HG03571 (cell line): ENCODE data around the gene KCNJ12.

Source experiments
- ATAC-seq: cut with Tn5 transposase; IDR thresholded peaks from one replicate; pipeline ENCODE4 v1.9.1; 2021; ENCODE audit not compliant: unreplicated experiment

KCNJ12 gene

GRCh38 chr17:21463779-21464407 lies 87.7 kb downstream of the KCNJ12 start:
- no peak for ATAC-seq

- ATAC-seq, result no peak
These were observed 88.5 kb downstream of the KCNJ12 start for GRCh38 chr17:21464611-21465021.

DNA sequence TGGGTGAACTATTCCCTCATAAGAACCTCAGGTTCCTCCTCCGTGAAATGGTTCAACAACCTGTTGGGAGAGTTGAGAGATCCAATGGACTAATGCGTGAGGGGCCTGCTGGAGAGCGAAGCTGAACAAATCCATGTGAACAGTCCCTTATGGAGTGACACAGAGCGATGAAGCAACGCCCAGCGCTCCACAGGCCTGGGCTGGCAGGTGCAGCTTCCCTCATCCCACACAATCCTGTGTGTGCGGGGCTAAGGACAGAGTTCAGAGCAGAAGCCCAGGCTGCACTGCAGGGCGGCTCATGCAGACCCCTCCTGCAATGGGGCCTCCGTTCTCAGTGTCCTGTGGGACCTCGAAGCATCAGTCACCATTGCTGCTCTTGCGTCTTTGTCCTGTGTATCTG lies 90.4 kb downstream of the KCNJ12 start:
- no peak for ATAC-seq

DNA sequence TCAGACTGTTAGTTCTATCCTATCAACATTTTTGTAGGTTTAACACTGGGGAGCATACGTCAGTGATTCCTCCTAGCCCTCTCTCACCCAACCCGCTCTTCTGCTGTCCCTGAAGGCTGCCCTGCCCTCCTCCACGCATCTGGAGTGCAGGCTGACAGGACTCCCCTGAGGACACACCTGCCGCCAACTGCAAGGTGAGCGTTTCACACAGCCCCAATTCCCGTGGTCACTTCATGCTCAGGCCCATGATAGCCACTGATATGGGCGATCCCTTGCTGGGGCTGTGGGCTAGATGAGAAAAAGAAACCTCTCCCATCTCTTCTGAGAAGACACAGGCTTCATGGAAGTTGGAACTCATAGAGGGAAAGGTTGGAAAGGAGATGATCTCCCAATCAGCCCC lies 91.0 kb downstream of the KCNJ12 start:
- ATAC-seq, result no peak

- no peak for ATAC-seq
These were observed 91.8 kb downstream of the KCNJ12 start for GRCh38 chr17:21467739-21468490.
